HCT116 (cell line): ENCODE data around the gene SKAP1. TPM values are rescaled to one million over a fixed set of nuclear protein-coding genes. Genes with fewer than 3 reads are reported as not detected.

Source experiments
- ATAC-seq: fragments of 200-7000 bp; cut with Tn5 transposase; 2 replicates; pipeline ENCODE4 v1.9.1; 2020; ENCODE audit warnings: mild to moderate bottlenecking, moderate library complexity
- BruUV-seq: library from RNA; stranded (reverse); fragments of 400-500 nt; replicated peaks from 2 replicates; lab custom pipeline; 2021; lab: Mats Ljungman, UMichigan
- CTCF ChIA-PET: fragments of 300-600 bp; sonication (Branson Sonifier 250); formaldehyde crosslinking; loops from one replicate; lab custom pipeline; 2021; ENCODE audit warnings: antibody characterized with exemption; lab: Charles Lee
- POLR2A ChIA-PET: fragments of 300-600, 350-600 bp; sonication (Branson Sonifier 250); formaldehyde crosslinking; loops from one replicate; lab custom pipeline; 2021; ENCODE audit warnings: antibody characterized with exemption; lab: Charles Lee
- RAD21 ChIA-PET, 2 experiments: fragments of 300-600 bp; sonication (Branson Sonifier 250); formaldehyde crosslinking; loops; one replicate each; lab custom pipeline; 2023; ENCODE audit warnings: low total read pairs in 2 of 2; ENCODE audit not compliant: uncharacterized antibody in 2 of 2, unreplicated experiment in 2 of 2, low non-redundant PET in 1 of 2; lab: Charles Lee
- DNase-seq: peaks from one replicate; pipeline ENCODE4 v3.0.0-alpha.2; 2010; ENCODE audit warnings: low read depth, low spot score
- H2AFZ ChIP-seq: fragments of 200-600 bp; shearing (Covaris generic), sonication (generic); 2 replicates; pipeline ENCODE4 v1.6.1; 2017; ENCODE audit warnings: low read depth, mixed run types, mixed read lengths, antibody characterized with exemption, low read length; ENCODE audit not compliant: poor library complexity, severe bottlenecking
- H3K27ac ChIP-seq: 2 replicates; pipeline ENCODE4 v1.5.1; 2012; ENCODE audit warnings: low read depth, low read length
- H3K27me3 ChIP-seq: fragments of 200-600 bp; sonication (generic); 2 replicates; pipeline ENCODE4 v1.6.1; 2016; ENCODE audit warnings: mixed run types, low read length, mixed read lengths; ENCODE audit not compliant: insufficient read depth
- H3K36me3 ChIP-seq, 2 experiments: fragments of 200-500 bp in 1 of 2; fragments of 200-600 bp in 1 of 2; sonication (Bioruptor generic) in 1 of 2; sonication (generic) in 1 of 2; 2 replicates each; pipeline versions ENCODE4 v1.5.1 to v1.6.1; 2014 to 2016; ENCODE audit warnings: low read length in 2 of 2, inconsistent platforms in 1 of 2, mixed read lengths in 1 of 2, mixed run types in 1 of 2; ENCODE audit not compliant: insufficient read depth in 2 of 2, control insufficient read depth in 1 of 2
- H3K4me1 ChIP-seq, 2 experiments: fragments of 200-600 bp in 1 of 2; sonication (generic) in 1 of 2; 2 replicates each; pipeline versions ENCODE4 v1.5.1 to v1.6.1; 2012 to 2017; ENCODE audit warnings: low read length in 2 of 2, inconsistent platforms in 1 of 2, mild to moderate bottlenecking in 1 of 2, mixed read lengths in 1 of 2, mixed run types in 1 of 2, moderate library complexity in 1 of 2; ENCODE audit not compliant: insufficient read depth in 2 of 2, control insufficient read depth in 1 of 2
- H3K4me2 ChIP-seq: fragments of 200-600 bp; sonication (generic); 2 replicates; pipeline ENCODE4 v1.6.1; 2017; ENCODE audit warnings: mixed run types, low read length, mixed read lengths
- H3K4me3 ChIP-seq, 2 experiments: fragments of 200-600 bp in 1 of 2; sonication (generic) in 1 of 2; replicated peaks in 1 of 2; 2 replicates each; pipeline ENCODE4 v1.5.1; 2011 to 2016; ENCODE audit warnings: low read length in 2 of 2, control low read depth in 1 of 2, low read depth in 1 of 2, mild to moderate bottlenecking in 1 of 2, mixed read lengths in 1 of 2, mixed run types in 1 of 2
- H3K79me2 ChIP-seq: fragments of 200-600 bp; sonication (generic); 2 replicates; pipeline ENCODE4 v1.6.1; 2017; ENCODE audit warnings: mild to moderate bottlenecking, mixed run types, low read length, moderate library complexity, mixed read lengths; ENCODE audit not compliant: insufficient read depth
- H3K9ac ChIP-seq: fragments of 200-600 bp; sonication (generic); 2 replicates; pipeline ENCODE4 v1.6.1; 2016; ENCODE audit warnings: low read length, mixed read lengths
- H3K9me2 ChIP-seq: fragments of 200-600 bp; sonication (generic), shearing (Covaris generic); 2 replicates; pipeline ENCODE4 v1.6.1; 2017; ENCODE audit warnings: mixed run types, mild to moderate bottlenecking, moderate library complexity; ENCODE audit not compliant: insufficient read depth
- H3K9me3 ChIP-seq, 2 experiments: fragments of 200-500 bp in 1 of 2; fragments of 200-600 bp in 1 of 2; sonication (Bioruptor generic) in 1 of 2; sonication (generic) in 1 of 2; 2 replicates each; pipeline ENCODE4 v1.6.1; 2014 to 2017; ENCODE audit warnings: low read length in 2 of 2, mixed read lengths in 2 of 2, inconsistent platforms in 1 of 2, low read depth in 1 of 2, mild to moderate bottlenecking in 1 of 2, mixed run types in 1 of 2, moderate library complexity in 1 of 2; ENCODE audit not compliant: control insufficient read depth in 1 of 2, insufficient read depth in 1 of 2
- H4K20me1 ChIP-seq: fragments of 200-600 bp; sonication (generic), shearing (Covaris generic); 2 replicates; pipeline ENCODE4 v1.6.1; 2017; ENCODE audit warnings: mixed run types, mild to moderate bottlenecking, moderate library complexity; ENCODE audit not compliant: insufficient read depth
- ATF3 ChIP-seq: IDR thresholded peaks from 2 replicates; pipeline ENCODE4 v1.6.1; 2012
- CEBPB ChIP-seq: IDR thresholded peaks from 2 replicates; pipeline ENCODE4 v1.6.1; 2012; ENCODE audit warnings: low read depth
- CTCF ChIP-seq, 3 experiments: fragments of 200-600 bp in 1 of 3; sonication (generic) in 1 of 3; IDR thresholded peaks in 2 of 3; conservative IDR thresholded peaks in 1 of 3; 2 replicates each; pipeline ENCODE4 v1.5.1; 2012 to 2017; ENCODE audit warnings: low read depth in 2 of 3, low read length in 2 of 3, antibody characterized with exemption in 1 of 3, borderline replicate concordance in 1 of 3, control low read depth in 1 of 3, mild to moderate bottlenecking in 1 of 3, mixed read lengths in 1 of 3, mixed run types in 1 of 3, moderate library complexity in 1 of 3; ENCODE audit not compliant: insufficient read depth in 1 of 3
- ELF1 ChIP-seq: IDR thresholded peaks from 2 replicates; pipeline ENCODE4 v1.6.1; 2012; ENCODE audit warnings: low read depth, borderline replicate concordance
- EZH2 ChIP-seq: fragments of 200-600 bp; sonication (generic); IDR thresholded peaks from 2 replicates; pipeline ENCODE4 v1.6.1; 2017; ENCODE audit warnings: antibody characterized with exemption, mixed run types
- FOSL1 ChIP-seq: IDR thresholded peaks from 2 replicates; pipeline ENCODE4 v1.6.1; 2012; ENCODE audit warnings: low read depth
- JUND ChIP-seq: IDR thresholded peaks from 2 replicates; pipeline ENCODE4 v1.6.1; 2012
- POLR2A ChIP-seq: IDR thresholded peaks from 2 replicates; pipeline ENCODE4 v1.7.0; 2011; ENCODE audit warnings: borderline replicate concordance; ENCODE audit not compliant: insufficient read depth, insufficient read length; ENCODE audit errors: extremely low read depth
- POLR2AphosphoS5 ChIP-seq: IDR thresholded peaks from 2 replicates; pipeline ENCODE4 v1.6.1; 2011; ENCODE audit warnings: mild to moderate bottlenecking, low read depth, low read length, moderate library complexity
- REST ChIP-seq: IDR thresholded peaks from 2 replicates; pipeline ENCODE4 v1.6.1; 2012; ENCODE audit warnings: low read depth
- SP1 ChIP-seq: IDR thresholded peaks from 2 replicates; pipeline ENCODE4 v1.6.1; 2012; ENCODE audit warnings: low read depth
- TCF7L2 ChIP-seq: IDR thresholded peaks from 2 replicates; pipeline ENCODE4 v1.7.0; 2011; ENCODE audit warnings: borderline replicate concordance, inconsistent platforms; ENCODE audit not compliant: insufficient read depth, insufficient read length; ENCODE audit errors: extremely low read depth
- YY1 ChIP-seq: IDR thresholded peaks from 2 replicates; pipeline ENCODE4 v1.6.1; 2011; ENCODE audit warnings: low read length, low read depth, moderate library complexity, mild to moderate bottlenecking; ENCODE audit not compliant: insufficient replicate concordance; ENCODE audit errors: extremely low read depth
- ZBTB33 ChIP-seq: IDR thresholded peaks from 2 replicates; pipeline ENCODE4 v1.6.1; 2011; ENCODE audit warnings: mild to moderate bottlenecking, low read length, moderate library complexity; ENCODE audit not compliant: insufficient replicate concordance; ENCODE audit errors: extremely low read depth
- ZFX ChIP-seq: fragments of 450-650 bp; IDR thresholded peaks from 2 replicates; pipeline ENCODE4 v1.6.1; 2017
- ZNF274 ChIP-seq: fragments of 200-500 bp; sonication (Bioruptor generic); IDR thresholded peaks from 2 replicates; pipeline ENCODE4 v1.6.1; 2014; ENCODE audit warnings: mild to moderate bottlenecking, low read depth, low read length, inconsistent platforms
- intact Hi-C: fragments of 100-400 bp; cut with micrococcal nuclease; formaldehyde crosslinking; loops from 2 replicates; pipeline ENCODE4 v1.10.0; 2022
- total RNA-seq: library from RNA; stranded (reverse); gene quantifications from one replicate; pipeline ENCODE4 v1.2.1, GENCODE V29; 2021; ENCODE audit not compliant: unreplicated experiment

The SKAP1 gene
- total RNA-seq, 1 experiment from 2014 or later: 12.4 TPM

GRCh38 chr17:48152289-48152688 is 277.7 kb downstream of the SKAP1 start:
- Histone ChIP-seq H3K27me3 (peaks cover 25% of the 10 kb centered on the region; the same call in 1 of the 2 replicates), H3K4me1 (peaks cover 3 to 6% of the 10 kb centered on the region in 2 experiments; a peak in 3 of 4 replicates), H3K79me2 (no peaks in the 10 kb centered on the region), H3K9me2 (no peaks in the 10 kb centered on the region), H3K36me3 (no peaks in the 10 kb centered on the region), H2AFZ (no peak overlapping the region), H3K9me3 (no peaks in the 10 kb centered on the region), H3K4me2 (no peak overlapping the region), H3K27ac (no peak overlapping the region), H3K9ac (no peak overlapping the region), H4K20me1 (no peaks in the 10 kb centered on the region), H3K4me3 (no peak overlapping the region)
- ATAC-seq: no peak
- intact Hi-C loops: loop anchor here (10.0 kb wide), 2 partner anchors 643 to 723 kb away; no protein-coding TSS in a partner anchor
- BruUV-seq: no TSS peak
- ChIA-PET POLR2A (no interaction called here), CTCF (interaction anchor here (0.9 kb wide), 1 partner anchor 17 kb away, joined by 3 read pairs; no protein-coding TSS in a partner anchor), RAD21 (no interaction called here)
- TF ChIP-seq CEBPB: no peak
- TF ChIP-seq POLR2A: no peak
- TF ChIP-seq EZH2: no peak
- no peak for TF ChIP-seq REST
- TF ChIP-seq ZFX: no peak
- no peak for TF ChIP-seq ATF3
- no peak for TF ChIP-seq TCF7L2
- no peak for TF ChIP-seq JUND
- no peak for TF ChIP-seq ELF1
- no peak for TF ChIP-seq CTCF (IDR thresholded peaks at IDR 0.05 in 2 of 3, conservative IDR thresholded peaks at IDR 0.05 in 1 of 3; ENCODE audit: borderline replicate concordance in 1 of 3, insufficient read depth in 1 of 3, low read depth in 2 of 3, low read length in 2 of 3)
- TF ChIP-seq ZNF274: no peak
- TF ChIP-seq SP1: no peak
- no peak for TF ChIP-seq ZBTB33
- TF ChIP-seq YY1: no peak
- TF ChIP-seq POLR2AphosphoS5: no peak
- TF ChIP-seq FOSL1: no peak
- no peak for DNase-seq
